ENCODE results near the gene ENTPD5. TPM values are rescaled to one million over a fixed set of nuclear protein-coding genes. Genes with fewer than 3 reads are reported as not detected.

ENTPD5 gene
- total RNA-seq, 1 experiment from 2014 or later, result 10.6 TPM

GRCh38 chr14:73942180-73942579, 76.9 kb downstream of the ENTPD5 start (continued):
- no peak for TF ChIP-seq ZBTB43 (CRISPR knock-in tag; IDR thresholded peaks at IDR 0.05)
- no peak for TF ChIP-seq RELA (CRISPR knock-in tag; IDR thresholded peaks at IDR 0.05; ENCODE audit: borderline replicate concordance)
- TF ChIP-seq CDX4 (CRISPR knock-in tag; IDR thresholded peaks at IDR 0.05; ENCODE audit: borderline replicate concordance), result no peak
- no peak for TF ChIP-seq HMGA2 (CRISPR knock-in tag; IDR thresholded peaks at IDR 0.05)
- TF ChIP-seq GRHL2 (CRISPR knock-in tag; IDR thresholded peaks at IDR 0.05; ENCODE audit: insufficient replicate concordance, severe bottlenecking), result no peak
- no peak for TF ChIP-seq EMX1 (CRISPR knock-in tag; IDR thresholded peaks at IDR 0.05)

- Mint-ChIP-seq H3K27me3 (ENCODE audit: low read depth) (no peaks in the 10 kb centered on the region), H3K9me3 (no peaks in the 10 kb centered on the region), H3K36me3 (peaks cover 3% of the 10 kb centered on the region; the same call in 1 of the 2 replicates), H3K4me1 (no peaks in the 10 kb centered on the region), H3K4me3 (no peak overlapping the region), H3K27ac (no peak overlapping the region)
- TF ChIP-seq ZNF671 (CRISPR knock-in tag; IDR thresholded peaks at IDR 0.05) (no peak), PREB (CRISPR knock-in tag; IDR thresholded peaks at IDR 0.05; ENCODE audit: borderline replicate concordance) (no peak), HMGA2 (CRISPR knock-in tag; IDR thresholded peaks at IDR 0.05) (no peak), OVOL2 (CRISPR knock-in tag; IDR thresholded peaks at IDR 0.05; ENCODE audit: borderline replicate concordance) (no peak), AFF4 (CRISPR knock-in tag; IDR thresholded peaks at IDR 0.05; ENCODE audit: borderline replicate concordance) (no peak), MYBL2 (CRISPR knock-in tag; IDR thresholded peaks at IDR 0.05) (no peak), JUN (CRISPR knock-in tag; IDR thresholded peaks at IDR 0.05) (no peak), TEAD4 (CRISPR knock-in tag; IDR thresholded peaks at IDR 0.05) (no peak), ATF2 (CRISPR knock-in tag; IDR thresholded peaks at IDR 0.05; ENCODE audit: borderline replicate concordance, low read depth) (no peak), ZSCAN18 (CRISPR knock-in tag; IDR thresholded peaks at IDR 0.05) (no peak), ZNF425 (CRISPR knock-in tag; conservative IDR thresholded peaks at IDR 0.05) (no peak), GRHL2 (CRISPR knock-in tag; IDR thresholded peaks at IDR 0.05; ENCODE audit: insufficient replicate concordance, severe bottlenecking) (no peak), ZNF232 (CRISPR knock-in tag; IDR thresholded peaks at IDR 0.05) (no peak), HMGXB4 (CRISPR knock-in tag; IDR thresholded peaks at IDR 0.05) (no peak), MXD4 (CRISPR knock-in tag; IDR thresholded peaks at IDR 0.05; ENCODE audit: borderline replicate concordance) (no peak), NFATC4 (CRISPR knock-in tag; IDR thresholded peaks at IDR 0.05) (no peak), NFYB (CRISPR knock-in tag; conservative IDR thresholded peaks at IDR 0.05; ENCODE audit: low read depth) (no peak)
- ChIA-PET POLR2A (no interaction called here), CTCF (interaction anchor here (0.9 kb wide), 1 partner anchor 108 kb away, joined by 4 read pairs; no protein-coding TSS in a partner anchor)
- ATAC-seq (no peak), DNase-seq (ENCODE audit: low spot score) (no peak)
Measured at GRCh38 chr14:73937012-73937411, 82.1 kb downstream of the ENTPD5 start.

All from WTC11 (cell line).